ENCODE data around the gene NUDT14. TPM values are rescaled to one million over a fixed set of nuclear protein-coding genes. Genes with fewer than 3 reads are reported as not detected.

NUDT14 gene
- total and polyA plus RNA-seq, 8 donors = 15.2 to 62.6 (median 26.6) TPM; not detected in 1

DNA sequence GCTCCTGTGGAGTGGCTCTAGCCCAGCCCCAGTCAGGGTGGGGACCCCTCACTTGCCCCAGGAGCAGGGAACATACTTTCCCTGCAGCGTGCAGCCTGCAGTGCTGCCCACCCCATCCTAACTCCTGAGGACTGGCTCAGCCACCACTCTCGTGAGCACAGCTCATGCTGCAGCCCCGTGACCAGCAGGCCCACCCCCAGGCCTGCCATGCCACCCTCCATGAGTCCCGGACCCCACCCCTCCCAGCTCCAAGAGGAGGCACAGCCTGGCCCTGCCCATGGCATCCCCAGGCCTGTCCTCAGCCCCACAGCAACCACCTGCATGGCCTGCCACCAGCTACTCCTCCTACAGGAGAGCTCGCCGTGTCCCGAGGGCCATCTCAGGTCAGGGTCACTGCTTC, 8.6 kb downstream of the NUDT14 start:
- no peak overlapping the region for H3K27ac ChIP-seq
- no peak for DNase-seq
- TF ChIP-seq POLR2AphosphoS5 (IDR thresholded peaks at IDR 0.05) (no peak), POLR2A (IDR thresholded peaks at IDR 0.05) (no peak), EP300 (IDR thresholded peaks at IDR 0.05) (no peak)
- TF ChIP-seq, protein P1, sequence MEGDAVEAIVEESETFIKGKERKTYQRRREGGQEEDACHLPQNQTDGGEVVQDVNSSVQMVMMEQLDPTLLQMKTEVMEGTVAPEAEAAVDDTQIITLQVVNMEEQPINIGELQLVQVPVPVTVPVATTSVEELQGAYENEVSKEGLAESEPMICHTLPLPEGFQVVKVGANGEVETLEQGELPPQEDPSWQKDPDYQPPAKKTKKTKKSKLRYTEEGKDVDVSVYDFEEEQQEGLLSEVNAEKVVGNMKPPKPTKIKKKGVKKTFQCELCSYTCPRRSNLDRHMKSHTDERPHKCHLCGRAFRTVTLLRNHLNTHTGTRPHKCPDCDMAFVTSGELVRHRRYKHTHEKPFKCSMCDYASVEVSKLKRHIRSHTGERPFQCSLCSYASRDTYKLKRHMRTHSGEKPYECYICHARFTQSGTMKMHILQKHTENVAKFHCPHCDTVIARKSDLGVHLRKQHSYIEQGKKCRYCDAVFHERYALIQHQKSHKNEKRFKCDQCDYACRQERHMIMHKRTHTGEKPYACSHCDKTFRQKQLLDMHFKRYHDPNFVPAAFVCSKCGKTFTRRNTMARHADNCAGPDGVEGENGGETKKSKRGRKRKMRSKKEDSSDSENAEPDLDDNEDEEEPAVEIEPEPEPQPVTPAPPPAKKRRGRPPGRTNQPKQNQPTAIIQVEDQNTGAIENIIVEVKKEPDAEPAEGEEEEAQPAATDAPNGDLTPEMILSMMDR (IDR thresholded peaks at IDR 0.05) = no peak
- intact Hi-C loops (cut with DNase I; ENCODE audit: low total_unique reads) = no loop called here
- H3K4me3 ChIP-seq = no peak overlapping the region
- 66 to 91% (median 71%) methylated on average over 3 to 7 of the region's 7 CpGs for WGBS, 5 donors
- H3K36me3 ChIP-seq = peaks cover 0 to 9% (median 0%) of the 10 kb centered on the region in 4 donors
- H3K4me1 ChIP-seq = peaks cover 25 to 40% (median 35%) of the 10 kb centered on the region in 4 donors
- H3K27me3 ChIP-seq = peaks cover 0 to 37% (median 7%) of the 10 kb centered on the region in 3 donors
- H3K9me3 ChIP-seq = no peaks in the 10 kb centered on the region

DNA sequence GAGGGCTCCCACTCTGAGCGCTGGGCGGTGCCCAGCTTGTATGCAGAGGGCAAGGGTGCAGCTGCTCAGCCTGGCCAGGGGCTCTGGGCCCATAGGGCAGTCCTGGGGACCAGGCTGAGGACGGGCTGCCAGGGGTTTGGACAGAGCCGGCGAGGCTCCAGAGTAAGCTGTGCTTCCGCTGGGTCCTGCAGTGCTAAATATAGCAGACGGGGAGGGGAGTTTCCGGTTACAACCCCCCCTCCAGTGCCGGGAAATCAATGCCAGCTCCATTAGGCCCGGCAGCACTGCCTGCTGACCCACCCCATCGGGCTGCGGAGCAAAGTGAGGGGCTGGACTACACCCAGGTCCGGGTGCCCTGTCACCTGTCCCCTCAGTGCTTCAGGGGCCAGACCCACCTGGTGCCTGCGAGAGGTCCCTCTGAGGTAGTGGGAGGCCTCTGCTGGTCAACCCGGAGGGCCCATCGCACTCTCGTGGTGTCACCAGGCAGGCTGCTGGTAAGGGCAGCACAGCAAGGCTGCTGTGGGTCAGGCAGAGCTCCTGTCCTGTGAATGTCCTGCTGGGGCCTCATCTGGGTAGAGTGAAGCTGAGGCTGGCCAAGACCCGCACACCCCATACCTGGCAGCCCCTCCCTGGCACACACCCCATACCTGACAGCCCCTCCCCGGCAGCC, 10.0 kb downstream of the NUDT14 start:
- intact Hi-C loops (cut with DNase I; ENCODE audit: low total_unique reads) = no loop called here
- peak overlapping the region in 2 of 5 donors; percentile 2 to 5 for H3K27ac ChIP-seq
- WGBS, 5 donors = 9 to 40% (median 27%) methylated on average over 2 to 19 of the region's 19 CpGs
- H3K36me3 ChIP-seq = peaks cover 0 to 6% (median 0%) of the 10 kb centered on the region in 4 donors
- H3K27me3 ChIP-seq = peaks cover 0 to 50% (median 16%) of the 10 kb centered on the region in 3 donors
- H3K9me3 ChIP-seq = no peaks in the 10 kb centered on the region
- peak; percentile 34 to 70 for DNase-seq
- TF ChIP-seq, protein P1 (IDR thresholded peaks at IDR 0.05) = no peak
- TF ChIP-seq EP300 (IDR thresholded peaks at IDR 0.05) = no peak
- TF ChIP-seq POLR2AphosphoS5 (IDR thresholded peaks at IDR 0.05) = no peak
- no peak for TF ChIP-seq POLR2A (IDR thresholded peaks at IDR 0.05)
- H3K4me1 ChIP-seq = peaks cover 30 to 48% (median 42%) of the 10 kb centered on the region in 4 donors
- no peak overlapping the region for H3K4me3 ChIP-seq

DNA sequence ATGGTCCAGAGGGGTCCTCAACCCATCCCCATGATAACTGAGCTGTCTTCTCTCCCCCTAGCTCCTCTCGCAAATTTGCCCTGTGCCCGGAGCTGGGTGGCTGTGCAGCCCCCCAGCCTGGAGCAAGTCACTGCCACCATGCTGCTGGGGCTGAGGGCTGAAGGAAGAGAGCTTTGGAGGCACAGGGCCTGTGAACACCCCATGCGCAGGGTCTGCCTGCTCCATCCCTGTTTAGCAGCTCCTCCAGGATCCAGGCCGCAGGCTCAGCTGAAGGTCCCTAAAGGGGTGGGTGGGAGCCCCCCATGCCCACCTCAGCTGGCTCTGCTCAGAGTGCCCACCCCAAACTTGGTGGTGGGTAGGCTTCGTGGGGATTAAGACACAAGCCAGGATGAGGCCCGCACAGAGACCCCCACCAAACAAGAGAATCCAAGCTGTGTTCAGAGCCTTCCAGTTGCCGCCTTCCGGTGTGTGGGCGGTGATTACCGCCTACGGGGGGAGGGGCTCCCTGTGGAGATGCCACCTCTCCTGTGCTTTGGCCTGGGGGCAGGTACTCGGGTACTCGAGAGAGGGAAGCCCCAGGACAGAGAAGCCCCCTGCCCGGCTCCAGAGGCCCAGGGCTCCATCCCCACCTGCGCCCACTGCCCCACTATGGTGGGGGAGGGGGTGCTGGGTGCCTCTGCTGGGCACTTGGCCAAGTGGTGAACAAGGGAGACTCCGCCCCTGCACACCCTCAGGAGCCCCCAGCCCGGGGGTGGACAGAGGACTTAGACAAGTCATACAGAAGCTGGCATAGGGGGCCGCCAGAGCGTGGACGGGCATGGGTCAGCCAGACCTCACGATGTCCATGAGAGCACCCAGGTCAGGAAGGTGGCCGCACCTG, 11.1 kb downstream of the NUDT14 start:
- Histone ChIP-seq H3K9me3 (no peaks in the 10 kb centered on the region), H3K27me3 (peaks cover 0 to 62% (median 17%) of the 10 kb centered on the region in 3 donors), H3K4me3 (no peak overlapping the region), H3K4me1 (peaks cover 30 to 55% (median 48%) of the 10 kb centered on the region in 4 donors), H3K36me3 (no peaks in the 10 kb centered on the region), H3K27ac (no peak overlapping the region)
- TF ChIP-seq POLR2A (IDR thresholded peaks at IDR 0.05) (no peak), EP300 (IDR thresholded peaks at IDR 0.05) (no peak), POLR2AphosphoS5 (IDR thresholded peaks at IDR 0.05) (no peak)
- TF ChIP-seq, protein P1 (IDR thresholded peaks at IDR 0.05) = no peak
- WGBS, 5 donors = 72 to 81% (median 77%) methylated on average over 11 to 22 of the region's 22 CpGs
- intact Hi-C loops (cut with DNase I; ENCODE audit: low total_unique reads) = no loop called here
- no peak for DNase-seq

DNA sequence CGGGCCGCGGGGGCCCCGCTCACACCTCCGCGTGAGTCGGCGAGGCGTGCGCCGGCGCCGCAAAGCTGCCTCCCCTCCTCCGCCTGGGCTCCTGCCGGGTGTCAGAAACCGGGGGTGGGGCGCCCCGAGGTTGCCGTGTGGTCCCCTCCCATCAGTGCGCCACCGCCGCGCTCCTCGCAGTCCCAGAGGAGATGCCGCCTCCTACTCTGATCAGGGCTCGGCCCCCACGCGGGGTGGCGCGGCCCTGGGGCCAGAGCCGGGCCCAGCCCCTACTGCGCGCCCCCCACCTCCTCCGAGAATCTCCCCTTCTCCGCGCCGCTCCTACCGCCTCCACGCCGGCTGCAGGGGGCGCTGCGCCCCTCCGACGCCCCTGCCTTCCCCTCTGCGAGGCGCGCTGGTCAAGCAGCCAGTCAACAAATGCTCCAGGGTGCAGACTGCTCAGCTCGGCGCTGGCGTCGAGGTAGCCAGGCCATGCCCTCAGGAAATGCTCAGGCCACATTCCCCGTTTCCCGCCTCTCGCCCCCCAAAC, 12.1 kb downstream of the NUDT14 start:
- Histone ChIP-seq H3K27me3 (peaks cover 0 to 71% (median 17%) of the 10 kb centered on the region in 3 donors), H3K27ac (peak overlapping the region in 2 of 5 donors; percentile 46 to 54), H3K9me3 (no peaks in the 10 kb centered on the region), H3K4me1 (peaks cover 30 to 56% (median 49%) of the 10 kb centered on the region in 4 donors), H3K36me3 (no peaks in the 10 kb centered on the region), H3K4me3 (peak overlapping the region; percentile 30 to 47 (median 42))
- intact Hi-C loops (cut with DNase I; ENCODE audit: low total_unique reads) = no loop called here
- WGBS, 5 donors = 8 to 19% (median 10%) methylated on average over 16 to 54 of the region's 54 CpGs
- peak in 1 of 2 donors; percentile 73 for DNase-seq
- TF ChIP-seq, protein P1 (IDR thresholded peaks at IDR 0.05) = peak in 3 of 7 experiments; percentile 8 to 28 (median 14)
- TF ChIP-seq EP300 (IDR thresholded peaks at IDR 0.05) = no peak
